ENCODE data around the gene CYP46A1.

The CYP46A1 gene

DNA sequence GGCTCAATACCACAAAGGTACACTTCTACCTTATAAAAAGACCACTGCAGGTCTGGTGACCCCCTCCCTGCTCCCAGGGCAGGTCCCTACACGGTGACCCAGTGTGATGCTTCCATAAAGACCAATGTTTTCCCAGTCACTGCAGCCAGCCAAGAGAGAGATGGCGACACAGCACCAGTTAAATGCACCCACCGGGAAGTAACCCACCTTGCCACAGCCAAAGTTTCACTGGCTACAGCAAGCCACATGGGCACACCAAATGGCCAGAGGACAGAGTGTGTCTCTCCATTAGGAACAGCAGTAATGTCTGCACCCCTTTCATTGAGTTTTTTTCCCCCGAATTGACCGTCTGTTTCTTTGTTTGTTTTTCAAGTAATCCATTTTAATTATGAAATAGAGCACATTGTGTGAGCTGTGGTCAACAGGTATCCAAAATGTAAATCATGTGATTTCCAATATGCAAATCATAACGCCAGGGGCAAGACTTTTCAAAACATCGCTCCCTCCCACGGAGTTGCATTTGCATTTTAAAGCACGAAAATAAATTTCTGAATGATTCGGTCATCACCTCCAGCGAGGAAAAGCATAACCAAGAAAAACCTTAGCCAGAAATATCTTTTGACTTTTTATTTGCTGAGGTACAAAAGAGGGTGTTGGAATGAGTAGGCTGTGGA is 60.2 kb downstream of the CYP46A1 start:
- DNase-seq (ENCODE audit: low spot score) = no peak

DNA sequence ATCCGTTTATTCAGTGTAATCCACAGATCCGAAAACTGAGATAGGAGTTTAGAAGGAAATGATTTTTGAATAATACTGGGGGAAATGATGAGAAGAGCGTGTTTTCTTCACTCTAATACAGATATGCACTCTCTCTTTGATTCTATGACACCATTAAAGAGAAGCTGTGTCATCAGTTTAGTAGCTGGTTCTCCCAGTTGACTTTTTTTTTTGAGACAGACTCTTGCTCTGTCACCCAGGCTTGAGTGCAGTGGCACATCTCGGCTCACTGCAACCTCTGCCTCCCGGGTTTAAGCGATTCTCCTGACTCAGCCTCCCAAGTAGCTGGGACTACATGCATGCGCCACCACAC is 60.8 kb downstream of the CYP46A1 start:
- no peak for DNase-seq (ENCODE audit: low spot score)

DNA sequence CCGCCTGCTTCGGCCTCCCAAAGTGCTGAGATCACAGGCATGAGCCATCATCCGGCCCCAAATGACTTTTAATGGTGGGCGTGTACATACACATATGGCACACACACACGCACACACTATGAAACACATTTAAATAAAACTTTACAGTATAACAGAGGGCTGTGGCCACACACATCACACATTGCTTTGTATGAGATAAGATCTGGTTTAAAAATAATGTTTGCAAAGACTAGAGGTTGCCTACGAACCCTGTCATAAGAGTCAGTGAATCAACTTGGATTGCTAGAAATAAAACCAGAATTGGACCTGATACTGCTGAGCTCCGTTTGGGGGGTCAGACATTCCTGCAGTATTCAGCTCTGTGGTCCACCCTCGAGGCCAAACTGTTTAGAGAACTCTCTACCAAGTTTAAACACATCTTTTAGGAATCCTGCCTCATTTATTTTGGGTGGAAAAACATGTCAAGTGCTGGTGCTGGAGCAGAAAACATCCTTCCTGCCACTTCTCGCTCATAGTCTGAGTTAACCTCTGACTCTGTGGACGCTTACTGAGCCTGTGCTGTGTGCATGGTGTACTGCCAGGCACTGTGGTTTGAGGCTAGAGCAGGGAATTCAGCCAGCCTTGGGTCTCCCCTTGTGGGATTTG is 61.3 kb downstream of the CYP46A1 start:
- no peak for DNase-seq (ENCODE audit: low spot score)

DNA sequence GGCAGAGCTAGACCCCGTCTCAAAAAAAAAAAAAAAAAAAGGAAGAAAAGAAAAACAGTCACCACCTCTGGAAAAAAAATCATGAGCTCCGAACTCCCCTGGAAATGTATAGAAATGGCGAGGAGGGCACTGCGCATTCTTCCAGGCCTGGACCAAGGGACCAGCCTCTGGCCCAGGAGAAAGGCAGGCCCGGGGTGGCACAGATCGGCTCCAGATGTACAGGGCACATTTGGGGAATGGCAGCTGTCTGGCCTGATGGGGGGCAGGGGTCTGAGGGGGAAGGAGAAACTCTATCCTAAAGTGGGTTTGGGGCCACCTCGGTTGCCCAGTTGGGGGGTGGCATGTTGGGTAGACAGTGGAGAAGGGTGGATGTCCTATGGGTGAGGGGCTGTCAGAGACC is 63.1 kb downstream of the CYP46A1 start:
- no peak for DNase-seq (ENCODE audit: low spot score)

DNA sequence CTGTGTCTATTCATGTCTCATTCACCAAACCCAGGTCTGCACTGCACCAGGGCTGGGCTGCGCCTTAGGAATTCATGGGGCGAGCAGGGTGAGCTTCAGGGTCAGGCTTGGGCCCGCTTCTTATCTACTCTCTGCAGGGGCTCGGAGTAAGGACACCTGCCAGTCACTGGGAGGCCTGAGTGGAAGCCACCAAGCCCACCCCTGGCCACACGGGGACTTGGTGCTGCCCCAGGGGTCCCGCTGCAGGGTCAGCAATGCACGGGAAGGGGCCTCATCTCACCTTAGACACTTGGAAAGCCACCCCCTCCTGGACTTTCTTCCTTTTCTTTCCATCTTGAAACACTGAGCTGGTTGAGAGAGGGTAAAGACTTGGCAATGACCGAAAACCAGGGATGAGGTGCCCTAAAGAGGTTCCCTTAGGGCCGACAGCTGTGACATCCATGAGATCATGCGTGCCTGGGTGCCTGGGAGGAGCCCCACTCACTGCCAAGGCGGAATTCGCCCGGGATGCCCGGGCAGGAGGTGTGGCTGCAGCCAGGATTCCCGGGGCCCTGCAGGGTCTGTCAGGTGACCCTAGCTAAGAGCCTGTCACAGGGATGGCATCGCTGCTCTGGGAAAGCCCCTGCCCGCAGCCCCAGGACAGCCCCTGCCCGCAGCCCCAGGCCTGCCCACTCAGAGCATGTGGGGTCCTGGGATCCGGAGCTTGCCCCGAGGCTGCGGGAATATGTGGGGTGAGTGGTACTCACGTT is 63.7 kb downstream of the CYP46A1 start:
- no peak for DNase-seq (ENCODE audit: low spot score)

DNA sequence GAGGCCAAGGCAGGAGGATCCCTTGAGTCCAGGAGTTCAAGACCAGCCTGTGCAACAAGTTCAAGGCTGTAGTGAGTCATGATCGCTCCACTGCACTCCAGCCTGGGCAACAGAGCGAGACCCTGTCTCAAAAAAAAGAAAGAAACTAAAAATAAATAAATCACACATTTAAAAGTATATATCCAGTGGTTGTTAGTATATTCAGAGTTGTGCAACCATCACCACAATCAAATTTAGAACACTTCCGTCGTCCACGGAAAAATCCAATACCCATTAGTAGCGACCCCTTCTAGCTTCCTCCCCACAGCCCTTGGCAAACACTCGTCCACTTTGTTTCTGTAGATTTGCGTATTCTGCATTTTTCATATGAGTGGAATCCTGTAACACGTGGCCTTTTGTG is 64.4 kb downstream of the CYP46A1 start:
- no peak for DNase-seq (ENCODE audit: low spot score)

DNA sequence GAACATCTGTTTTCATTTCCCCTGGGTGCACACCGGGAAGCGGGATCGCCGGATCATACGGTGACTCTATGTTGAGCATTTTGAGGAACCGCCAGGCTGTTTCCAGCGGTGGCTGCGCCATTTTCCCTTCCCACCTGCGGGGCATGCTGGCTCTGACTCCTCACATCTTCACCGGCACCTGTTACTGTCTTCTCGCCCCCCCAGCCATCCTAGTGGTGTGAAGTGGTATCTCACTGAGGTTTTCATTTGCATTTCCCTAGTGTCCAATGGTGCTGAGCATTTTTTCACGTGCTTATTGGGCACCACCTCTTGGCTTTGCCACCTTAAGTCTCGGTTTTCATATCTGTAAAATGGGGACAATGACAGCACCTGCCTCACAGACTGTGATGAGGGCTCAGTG is 65.0 kb downstream of the CYP46A1 start:
- no peak for DNase-seq (ENCODE audit: low spot score)

DNA sequence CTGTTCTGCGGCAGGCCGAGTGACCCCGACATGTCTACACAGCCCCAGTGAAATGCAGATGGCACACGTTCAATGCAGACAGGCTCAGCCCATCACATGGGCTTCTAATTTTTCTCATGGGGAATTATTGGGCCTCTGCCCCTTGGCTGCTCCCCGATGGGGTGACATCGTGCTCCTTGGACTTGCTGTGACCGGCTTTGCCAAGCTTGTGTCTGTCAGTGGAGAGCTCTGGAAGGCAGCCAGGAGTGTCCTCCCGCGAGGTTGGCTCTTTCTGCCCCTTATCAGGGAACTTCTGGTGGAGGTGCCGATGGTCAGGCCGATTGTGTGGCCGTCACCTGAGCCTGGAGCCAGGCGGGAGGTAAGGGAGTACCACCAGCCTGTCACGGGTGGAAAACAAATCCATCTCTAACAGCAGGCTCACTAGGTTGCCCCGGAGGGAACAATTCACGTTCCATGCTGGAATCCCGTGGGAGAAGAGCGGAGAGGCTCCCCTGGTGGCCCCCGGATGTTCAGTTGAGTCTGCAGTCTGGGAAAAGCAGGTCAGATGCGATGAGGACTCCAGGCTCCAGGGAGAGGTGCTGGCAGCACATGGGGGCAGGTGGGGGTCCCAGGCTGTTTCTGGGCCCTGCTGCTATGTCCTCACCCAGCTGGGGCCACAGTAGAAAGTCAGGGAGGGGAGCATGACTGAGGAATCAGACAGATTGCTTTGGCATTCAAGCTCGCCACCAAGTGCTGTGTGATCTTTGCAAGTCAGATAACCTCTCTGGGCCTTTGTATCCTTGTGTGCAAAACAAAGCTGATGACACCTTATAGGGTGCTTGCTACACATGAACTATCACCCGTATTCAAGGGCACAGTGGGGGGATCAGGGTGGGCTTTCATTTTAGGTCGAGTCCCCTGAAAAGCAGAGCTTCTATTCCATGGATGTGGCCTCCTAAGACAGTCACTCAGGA is 65.9 kb downstream of the CYP46A1 start:
- no peak for DNase-seq (ENCODE audit: low spot score)

DNA sequence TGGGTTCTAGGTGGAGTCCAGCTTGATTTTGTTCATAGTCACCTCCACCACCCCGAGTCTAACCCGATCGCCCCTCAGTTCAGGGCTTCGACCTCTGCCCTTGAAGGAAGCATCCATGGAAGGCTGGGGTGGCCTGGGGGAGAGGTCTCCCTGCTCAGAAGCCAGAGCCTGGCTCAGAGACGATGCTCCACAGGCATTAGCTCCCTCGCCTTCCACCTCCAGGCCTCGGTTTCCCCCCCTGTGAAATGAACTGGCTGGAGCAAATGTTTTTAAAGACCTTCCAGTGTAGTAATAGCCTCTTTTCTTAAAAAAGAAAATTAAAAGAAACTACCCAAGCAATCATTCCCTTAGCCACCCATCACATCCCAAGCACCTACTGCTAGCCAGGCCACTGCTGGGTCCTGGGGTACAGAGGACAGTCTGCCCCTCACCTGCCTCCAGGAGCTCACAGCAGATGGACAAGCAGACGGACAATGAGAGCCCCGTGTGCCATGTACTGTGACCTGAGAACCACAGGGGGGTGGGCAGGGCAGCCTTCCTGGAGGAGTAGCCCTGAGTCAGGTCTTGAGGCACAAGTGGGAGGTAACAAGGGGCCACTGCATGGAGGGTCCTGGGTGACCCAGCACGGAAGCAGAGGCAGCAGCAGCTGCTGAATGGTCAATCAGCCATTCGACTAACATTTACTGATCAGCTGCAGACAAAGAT is 66.8 kb downstream of the CYP46A1 start:
- DNase-seq (ENCODE audit: low spot score) = no peak

DNA sequence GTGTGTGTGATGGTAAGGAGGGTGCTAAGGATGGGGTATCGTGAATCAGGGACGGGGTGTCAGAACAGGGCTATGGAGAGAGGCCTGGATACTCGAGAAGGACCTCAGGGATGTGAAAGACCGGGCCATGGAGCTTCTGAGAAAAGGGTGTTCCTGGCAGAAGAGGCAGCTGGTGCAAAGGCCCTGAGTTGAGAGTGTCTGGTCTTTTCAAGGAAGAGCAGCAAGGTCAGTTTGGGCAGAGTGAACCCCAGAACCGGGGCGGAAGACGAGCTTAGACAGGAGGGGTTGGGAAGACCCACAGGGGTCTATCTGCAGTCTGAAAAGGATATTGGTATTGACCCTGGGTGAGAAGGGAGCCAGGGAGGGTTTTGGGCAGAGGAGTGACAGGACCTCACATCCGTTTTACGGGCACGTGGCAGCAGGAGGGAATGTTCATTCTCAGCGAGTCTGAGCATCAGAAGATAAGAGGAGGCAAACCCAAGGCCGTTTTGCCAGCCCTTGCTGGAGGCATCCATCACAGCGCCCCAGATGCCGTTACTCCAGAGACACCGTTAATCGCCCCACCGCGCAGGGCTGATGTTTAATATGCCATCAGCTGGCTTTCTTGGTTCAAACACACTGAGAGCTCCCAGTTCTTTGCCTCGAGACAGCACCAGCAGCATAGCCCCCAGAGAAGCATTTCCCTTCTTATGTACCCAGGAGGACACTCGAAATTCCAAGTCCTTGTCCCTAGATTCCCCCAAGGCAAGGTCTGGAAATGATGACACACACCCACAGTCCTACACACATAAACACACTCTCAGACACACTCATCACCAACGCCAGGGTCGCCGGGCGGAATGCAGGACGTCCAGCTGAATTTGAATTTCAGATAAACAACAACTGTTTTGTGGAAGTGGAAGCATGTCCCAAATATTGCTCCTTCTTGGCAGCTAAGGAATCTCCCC is 67.7 kb downstream of the CYP46A1 start:
- DNase-seq (ENCODE audit: low spot score) = no peak

DNA sequence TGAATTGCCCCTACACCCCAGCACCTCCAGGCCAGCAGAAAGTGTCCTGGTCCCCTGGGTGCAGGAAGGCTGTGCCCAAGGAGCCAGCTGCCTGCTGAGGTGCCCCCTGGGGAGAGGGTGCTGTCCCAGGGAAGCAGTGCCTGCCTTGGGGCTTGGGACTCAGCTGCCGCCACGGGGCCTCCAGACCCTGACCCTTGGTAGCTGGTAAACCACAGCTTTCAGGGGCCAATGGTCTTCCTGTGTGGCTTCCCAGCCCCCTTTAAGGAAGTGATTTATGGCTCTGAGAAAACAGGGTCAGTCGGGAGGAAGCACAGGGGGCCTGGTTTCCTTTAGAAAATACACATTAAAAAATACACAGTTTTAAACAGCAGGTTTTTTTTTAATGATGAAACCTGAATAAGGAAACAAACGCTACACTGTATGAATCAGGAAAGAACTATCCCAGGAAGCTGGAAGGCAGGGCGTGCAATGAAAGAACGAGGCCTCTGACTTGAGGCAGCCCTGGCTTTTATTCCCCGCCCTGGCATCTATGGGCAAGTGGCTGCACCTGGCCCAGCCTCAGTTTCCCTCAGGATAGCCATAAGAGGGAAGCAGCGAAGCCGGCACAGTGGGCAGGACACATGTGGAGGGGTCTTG is 68.5 kb downstream of the CYP46A1 start:
- DNase-seq (ENCODE audit: low spot score) = peak; percentile 64

DNA sequence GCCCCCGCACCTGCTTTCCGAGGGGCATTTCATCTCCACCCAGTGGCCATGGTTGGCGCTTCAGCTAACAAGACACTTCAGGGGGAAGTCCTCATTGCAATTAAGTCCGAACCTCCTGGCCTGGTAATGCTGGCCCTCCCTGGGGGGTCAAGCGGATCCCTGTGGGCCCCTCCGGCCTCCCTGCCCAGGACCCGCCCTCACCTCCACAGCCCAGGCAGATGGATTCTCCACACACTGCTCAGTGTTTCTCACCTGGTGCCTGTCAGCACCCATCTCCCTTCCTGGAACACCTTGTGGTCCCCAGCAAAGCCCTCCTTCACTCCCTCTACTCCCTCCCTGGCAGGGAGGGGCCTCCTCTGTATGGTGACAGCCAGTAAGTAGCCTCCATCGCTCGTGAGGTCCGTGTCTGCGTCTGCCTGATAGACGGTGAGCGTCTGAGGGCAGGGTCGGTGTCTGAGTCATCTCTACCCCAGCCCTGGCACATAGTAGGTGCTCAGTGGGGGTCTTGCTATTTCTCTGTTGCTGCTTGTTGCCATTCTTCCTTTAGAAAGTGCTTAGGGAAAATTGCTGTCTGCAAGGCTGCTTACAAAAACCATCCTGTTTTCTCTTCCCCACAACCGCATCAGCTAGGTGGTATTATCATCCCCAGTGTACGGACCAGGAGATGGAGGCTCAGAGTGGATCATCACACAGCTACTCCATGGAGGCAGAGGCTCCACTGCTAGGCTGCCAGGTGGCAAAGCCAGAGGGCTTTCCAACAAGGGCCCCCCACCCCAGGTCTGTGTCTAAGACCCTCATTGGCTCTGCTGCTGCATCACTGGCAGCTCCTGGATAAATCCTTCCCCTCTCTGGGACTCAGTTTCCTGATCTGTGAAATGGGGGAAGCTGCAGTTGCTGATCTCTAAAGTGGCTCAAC is 69.4 kb downstream of the CYP46A1 start:
- no peak for DNase-seq (ENCODE audit: low spot score)

DNA sequence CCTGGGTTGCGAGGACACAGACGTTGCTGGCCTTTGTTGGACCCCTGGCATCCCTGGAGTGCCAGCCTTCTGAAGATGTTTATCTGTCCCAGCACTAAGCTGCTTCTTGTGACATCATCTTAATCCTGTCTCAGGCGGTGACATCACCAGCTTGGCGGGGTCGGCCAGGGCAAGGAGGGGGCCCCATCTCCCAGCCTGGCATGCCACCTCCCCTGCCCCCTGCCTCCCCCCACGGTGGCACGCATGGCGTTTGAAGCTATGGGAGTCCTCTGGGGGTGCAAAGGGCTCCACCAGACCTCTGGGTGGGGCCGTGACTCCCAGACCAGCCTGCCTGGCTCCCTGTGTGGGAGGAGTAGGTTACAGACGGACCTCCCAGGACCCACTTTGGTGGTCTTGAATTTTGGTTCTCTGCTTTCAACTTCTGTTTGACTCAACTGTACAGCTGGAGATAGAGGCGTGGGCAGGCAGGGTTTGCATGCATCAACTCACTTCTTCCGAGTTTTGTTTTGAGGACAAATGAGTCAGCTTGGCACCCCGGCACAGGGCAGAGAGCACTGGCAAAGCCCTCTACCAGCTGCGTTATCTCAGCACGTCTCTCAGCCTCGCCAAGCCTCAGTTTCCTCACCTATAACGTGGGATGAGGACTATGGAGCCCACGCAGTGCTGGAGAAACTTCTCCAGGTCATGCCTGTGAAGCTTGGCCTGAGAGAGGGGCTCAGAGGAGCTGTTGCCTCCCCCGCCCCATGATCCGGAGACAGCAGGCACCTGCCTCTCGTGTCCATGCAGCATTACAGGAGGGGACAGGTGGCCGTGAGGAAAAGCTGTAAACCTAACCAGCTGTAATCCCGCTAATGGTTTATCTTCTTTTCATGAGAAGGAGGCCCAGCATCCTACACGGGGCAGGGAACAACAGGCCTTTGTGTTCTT is 70.3 kb downstream of the CYP46A1 start:
- DNase-seq (ENCODE audit: low spot score) = no peak

DNA sequence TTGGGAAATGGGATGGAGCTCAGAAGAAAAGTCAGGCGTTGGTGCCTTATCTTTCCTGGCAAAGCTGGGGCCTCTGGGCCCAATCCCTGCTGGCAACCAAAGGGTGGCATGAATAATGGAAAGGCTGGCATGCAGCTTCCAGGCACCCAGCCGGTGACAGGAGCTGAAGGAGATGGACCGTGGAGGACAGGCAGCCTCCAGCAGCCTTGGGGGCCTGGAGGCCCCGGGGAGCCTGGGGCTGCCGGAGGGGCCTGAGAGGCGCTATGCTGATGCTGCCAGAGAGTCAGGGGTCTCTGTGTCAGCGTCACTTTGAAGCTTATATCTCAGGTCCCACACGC is 70.9 kb downstream of the CYP46A1 start:
- DNase-seq (ENCODE audit: low spot score) = no peak

DNA sequence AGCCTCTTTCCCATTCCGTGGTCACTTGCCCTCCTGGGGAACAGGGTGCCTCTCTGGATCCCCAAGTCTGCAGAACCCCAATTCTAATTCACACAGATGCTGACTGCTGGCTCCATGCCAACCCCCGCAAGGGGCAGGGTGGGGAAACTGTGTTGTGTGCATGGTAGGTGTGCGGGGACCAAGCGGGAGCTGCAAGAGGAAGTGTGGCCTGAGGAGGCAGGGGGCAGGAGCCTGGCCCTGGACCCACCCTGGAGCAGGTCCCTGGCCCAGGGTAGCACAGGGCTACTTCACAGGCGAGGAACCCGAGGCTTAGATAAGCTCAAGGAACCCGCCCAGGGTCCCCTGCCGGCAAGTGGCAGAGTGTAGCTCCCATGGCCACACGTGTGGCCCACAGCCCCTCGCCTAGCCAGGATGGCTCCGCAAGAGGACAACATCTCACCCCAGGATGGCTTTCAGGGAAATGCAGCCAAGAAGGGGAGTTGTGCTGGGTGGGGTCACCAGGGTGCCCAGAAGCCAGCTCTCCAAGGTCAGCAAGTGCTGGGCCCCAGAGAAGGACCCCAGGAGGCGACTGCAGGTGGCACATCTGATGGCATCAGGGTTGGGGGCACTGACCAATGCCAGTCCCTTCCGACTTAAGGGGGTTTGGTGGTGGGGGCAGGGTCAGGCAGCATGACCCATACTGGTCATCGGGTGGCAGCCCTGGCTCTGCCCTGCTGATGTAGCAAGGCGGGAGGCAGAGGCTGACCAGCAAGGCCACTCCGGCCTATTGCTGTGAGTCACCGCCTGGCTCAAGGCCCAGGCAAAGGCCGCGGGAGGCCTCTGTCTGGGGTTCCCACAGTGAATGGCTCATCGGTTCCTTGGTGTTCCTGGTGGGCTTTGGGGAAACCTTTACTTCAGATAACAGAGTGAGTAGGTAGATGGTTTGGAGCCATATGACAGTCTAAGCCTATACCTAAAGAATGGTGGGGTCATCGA is 71.8 kb downstream of the CYP46A1 start:
- DNase-seq (ENCODE audit: low spot score) = peak; percentile 93

DNA sequence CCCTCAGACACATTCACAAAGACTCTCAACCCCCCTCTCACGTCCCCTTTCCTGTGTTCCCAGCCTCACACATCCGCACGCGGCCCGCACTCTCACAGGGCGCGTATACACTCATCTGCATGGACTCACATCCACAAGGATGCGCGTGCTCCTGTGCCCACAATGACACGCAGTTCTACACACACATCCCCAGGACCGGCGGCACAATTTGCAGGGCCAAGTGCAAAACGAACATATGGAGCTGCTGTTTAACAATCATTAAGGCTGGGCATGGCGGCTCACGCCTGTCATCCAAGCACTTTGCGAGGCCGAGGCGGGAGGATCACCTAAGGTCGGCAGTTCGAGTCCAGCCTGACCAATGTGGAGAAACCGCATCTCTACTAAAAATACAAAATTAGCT is 72.7 kb downstream of the CYP46A1 start:
- no peak for DNase-seq (ENCODE audit: low spot score)
